Panc1 (cell line): ENCODE results near the gene RANBP2.

Source experiments
- CTCF ChIP-seq: fragments of 450-650 bp; IDR thresholded peaks from 2 replicates; pipeline ENCODE4 v1.5.1; 2017; ENCODE audit warnings: mild to moderate bottlenecking
- POLR2AphosphoS5 ChIP-seq: IDR thresholded peaks from 2 replicates; pipeline ENCODE4 v1.6.1; 2012; ENCODE audit warnings: mild to moderate bottlenecking, low read depth, low read length, moderate library complexity
- REST ChIP-seq, 2 experiments: IDR thresholded peaks; 2 replicates each; pipeline ENCODE4 v1.6.1; 2011 to 2012; ENCODE audit warnings: low read depth in 2 of 2, control low read depth in 1 of 2, low read length in 1 of 2, mild to moderate bottlenecking in 1 of 2, moderate library complexity in 1 of 2; ENCODE audit not compliant: insufficient read depth in 1 of 2

GRCh38 chr2:108813732-108814131, 94.5 kb downstream of the RANBP2 start:
- no peak for TF ChIP-seq CTCF
- no peak for TF ChIP-seq POLR2AphosphoS5
- TF ChIP-seq REST (IDR thresholded peaks at IDR 0.05; ENCODE audit: insufficient read depth in 1 of 2, low read depth in 2 of 2, low read length in 1 of 2), result no peak
